CD4-positive, alpha-beta T cell treated with Interleukin-2 at 100 ng/mL for 4 hours (primary cell): ENCODE results near the gene MROH9.

Experiments
- DNase-seq: peaks from one replicate; pipeline ENCODE4 v3.0.0-alpha.2; 2020; ENCODE audit warnings: low spot score

MROH9 gene

DNA sequence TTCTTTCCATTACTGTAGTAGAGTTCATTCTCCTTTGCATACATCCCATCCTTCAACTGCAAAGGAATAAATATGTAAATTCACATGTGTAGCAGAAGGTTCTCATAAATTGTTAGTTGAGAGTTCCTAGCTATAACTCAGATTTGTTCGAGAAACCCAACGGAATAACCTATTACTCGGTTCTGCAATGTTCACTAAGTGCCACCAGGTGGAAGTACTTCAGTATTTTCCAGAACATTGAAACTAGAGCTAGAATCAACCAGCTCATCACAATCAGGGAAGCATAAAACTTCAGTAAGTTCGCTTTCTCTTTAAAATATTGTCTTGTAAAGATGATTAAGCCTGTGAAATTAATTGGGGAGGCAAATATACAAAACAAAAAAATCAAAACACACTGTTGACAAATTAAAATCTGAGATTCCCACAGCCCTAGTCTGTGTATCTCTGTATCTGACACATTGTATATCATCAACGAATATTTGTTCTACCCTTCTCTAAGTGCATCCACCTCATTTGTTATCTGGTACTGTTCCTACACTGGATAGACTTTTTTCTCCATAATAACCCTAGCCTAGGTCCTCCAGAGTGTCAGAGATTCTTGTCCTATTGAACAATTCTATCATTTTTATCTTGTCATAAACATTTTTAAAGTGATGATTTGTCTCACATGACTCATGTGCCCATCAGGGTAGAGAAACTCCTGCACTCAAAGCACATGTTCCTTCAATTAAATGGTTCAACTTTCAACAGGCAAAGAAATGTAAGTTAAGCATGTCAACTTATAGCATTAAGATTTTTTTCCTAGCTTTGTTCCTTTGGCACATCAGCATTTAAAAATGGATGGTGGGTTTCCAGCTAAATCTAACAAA lies 31.9 kb downstream of the MROH9 start:
- DNase-seq, result peak; percentile 3

- no peak for DNase-seq
Measured at GRCh38 chr1:170970256-170970655, 34.9 kb downstream of the MROH9 start.

DNA sequence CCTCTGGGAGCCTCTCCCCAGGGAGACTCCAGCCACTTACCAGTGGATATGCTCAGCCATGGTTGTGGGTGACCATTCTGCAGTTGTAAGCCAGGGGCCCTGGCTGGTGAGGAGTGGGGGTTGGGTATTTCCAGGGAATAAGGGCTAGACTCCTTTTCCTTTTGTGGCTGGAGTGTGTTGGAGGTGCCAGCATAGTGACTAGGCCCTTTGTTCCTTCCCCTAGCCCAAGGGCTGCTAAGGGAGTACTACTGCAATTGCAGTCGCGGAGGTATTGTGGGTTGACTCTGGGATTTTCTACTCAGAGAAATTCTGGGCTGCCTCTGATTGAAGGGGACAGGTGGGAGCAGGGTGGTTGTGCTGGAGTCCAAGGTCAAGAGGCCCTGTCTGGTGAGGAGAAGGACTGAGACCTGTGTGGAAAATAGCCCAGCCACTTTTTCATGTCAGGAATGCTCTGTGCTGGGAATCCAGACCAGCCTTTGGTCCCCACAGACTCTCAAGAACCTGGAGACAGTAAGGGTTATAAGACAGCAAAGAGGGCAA lies 43.1 kb downstream of the MROH9 start:
- DNase-seq, result no peak

GRCh38 chr1:170985406-170985805 lies 50.1 kb downstream of the MROH9 start:
- no peak for DNase-seq

DNA sequence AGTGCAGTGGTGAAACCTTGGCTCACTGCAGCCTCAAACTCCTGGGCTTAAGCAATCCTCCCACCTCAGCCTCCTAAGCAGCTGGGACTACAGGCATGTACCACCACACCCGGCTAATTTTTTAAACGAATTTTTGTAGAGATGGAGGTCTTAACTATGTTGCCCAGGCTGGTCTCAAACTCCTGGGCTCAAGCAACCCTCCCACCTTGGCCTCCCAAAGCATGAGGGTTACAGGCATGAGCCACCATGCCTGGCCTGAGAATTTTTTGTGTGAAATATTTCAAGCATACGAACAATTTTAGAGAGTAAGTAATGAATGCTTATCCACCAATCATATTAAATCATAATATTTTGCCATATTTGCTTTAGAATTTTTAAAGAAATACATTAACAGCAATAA lies 51.6 kb downstream of the MROH9 start:
- no peak for DNase-seq

DNA sequence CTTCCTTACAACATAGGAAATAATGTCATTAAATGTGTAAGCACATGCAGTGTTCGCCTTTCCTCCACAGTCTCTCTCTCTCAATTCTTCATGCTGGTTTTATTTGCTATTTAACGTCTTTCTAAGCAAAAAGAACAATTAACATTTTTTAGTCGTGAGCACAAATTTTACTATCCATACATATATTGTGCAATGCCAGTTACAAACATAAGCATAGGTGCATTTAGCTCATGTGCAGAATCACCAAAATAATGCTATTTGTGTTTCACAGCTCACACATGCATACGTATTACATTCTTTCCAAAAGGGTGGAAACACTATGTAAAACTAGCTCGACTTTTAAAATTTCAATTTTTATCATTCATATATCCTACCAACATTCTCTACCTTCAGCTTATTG lies 52.1 kb downstream of the MROH9 start:
- no peak for DNase-seq

GRCh38 chr1:170993151-170993550 lies 57.8 kb downstream of the MROH9 start:
- no peak for DNase-seq

GRCh38 chr1:170993717-170994116 lies 58.4 kb downstream of the MROH9 start:
- DNase-seq, result no peak

DNA sequence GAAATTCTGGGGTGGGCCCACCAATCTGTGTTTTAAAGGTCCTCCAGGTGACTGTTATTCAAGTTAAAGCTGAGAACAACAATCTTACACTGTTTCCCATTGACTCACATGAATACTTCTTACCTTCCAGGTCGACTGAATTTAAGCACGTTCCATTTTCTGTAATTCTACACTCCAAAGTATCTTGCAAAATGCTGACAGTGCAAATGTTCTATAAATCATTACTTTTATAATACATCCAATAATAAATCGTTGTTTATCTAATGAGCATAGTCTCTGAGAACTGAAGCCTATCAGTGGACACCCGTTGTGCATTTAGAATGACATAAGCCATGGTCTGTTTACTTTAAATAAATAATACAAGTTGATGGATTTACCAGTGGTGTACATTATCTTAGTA lies 79.5 kb downstream of the MROH9 start:
- no peak for DNase-seq

DNA sequence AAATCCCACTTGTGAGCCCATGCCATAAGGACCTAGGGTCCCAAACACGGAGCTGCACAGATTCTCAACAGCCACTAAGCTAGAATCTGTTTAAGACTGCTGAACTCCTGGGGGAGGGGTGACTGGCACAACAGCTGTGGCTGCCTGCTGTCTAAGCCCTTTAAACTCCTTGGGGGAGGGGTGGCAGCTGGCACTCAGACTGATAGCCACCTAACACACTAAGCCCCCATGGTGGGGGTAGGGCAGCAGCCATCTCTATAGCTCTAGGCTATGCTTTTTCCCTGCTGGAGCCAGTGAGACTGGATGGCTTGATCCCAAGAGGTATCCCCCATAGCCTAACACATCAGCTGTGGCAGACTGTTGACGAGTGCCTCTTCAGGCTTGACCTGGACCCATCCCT lies 82.1 kb downstream of the MROH9 start:
- DNase-seq, result no peak

DNA sequence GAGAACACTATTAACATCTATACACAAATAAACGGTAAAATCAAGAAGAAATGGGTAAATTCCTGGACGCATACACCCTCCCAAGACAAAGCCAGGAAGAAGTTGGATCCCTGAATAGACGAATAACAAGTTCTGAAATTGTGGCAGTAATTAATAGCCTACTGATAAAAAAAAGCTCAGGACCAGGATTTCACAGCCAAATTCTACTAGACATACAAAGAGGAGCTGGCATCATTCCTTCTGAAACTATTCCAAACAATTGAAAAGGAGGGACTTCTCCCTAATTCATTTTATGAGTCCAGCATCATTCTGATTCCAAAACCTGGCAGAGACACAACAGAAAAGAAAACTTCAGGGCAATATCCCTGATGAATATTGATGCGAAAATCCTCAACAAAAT lies 84.6 kb downstream of the MROH9 start:
- no peak for DNase-seq

- DNase-seq, result no peak
Measured at GRCh38 chr1:171032822-171033702, 97.7 kb downstream of the MROH9 start.

GRCh38 chr1:171037626-171038025 lies 102.3 kb downstream of the MROH9 start:
- DNase-seq, result no peak

DNA sequence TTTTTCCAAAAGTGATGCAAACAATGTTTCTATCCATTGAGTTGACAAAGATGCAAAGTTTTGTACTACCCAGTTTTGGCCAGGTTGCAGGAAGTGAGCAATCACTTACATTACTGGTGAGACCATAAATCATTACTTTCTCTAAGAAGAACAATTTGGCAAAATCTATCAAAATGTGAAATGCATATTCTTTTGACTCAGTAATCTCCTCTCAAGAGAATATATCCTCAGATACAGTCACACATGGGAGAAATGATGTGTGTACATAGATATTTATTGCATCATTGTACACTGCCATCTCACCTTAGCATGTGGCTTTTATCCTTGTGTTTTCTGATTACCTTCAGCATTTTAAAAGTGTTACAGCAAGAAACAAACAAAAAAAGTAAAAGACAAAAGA lies 103.0 kb downstream of the MROH9 start:
- DNase-seq, result no peak

DNA sequence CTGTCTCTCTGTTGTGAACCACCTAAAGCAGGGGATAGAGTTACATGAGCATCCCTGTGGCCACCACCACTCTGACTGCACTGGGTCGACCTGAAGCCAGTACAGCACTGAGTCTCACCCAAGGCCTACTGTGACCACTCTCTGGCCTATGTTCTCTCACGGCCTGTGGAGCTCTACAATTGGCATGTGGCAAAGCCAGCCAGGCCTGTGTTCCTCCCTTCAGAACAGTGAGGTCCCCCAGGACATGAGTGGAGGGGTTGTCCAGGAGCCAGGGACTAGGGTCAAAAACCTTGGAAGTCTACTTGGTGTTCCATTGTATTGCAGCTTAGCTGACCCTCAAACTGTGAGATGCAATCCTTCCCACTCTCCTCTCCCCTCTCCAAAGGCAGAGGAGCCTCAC lies 112.7 kb downstream of the MROH9 start:
- no peak for DNase-seq

GRCh38 chr1:171052977-171053376 lies 117.6 kb downstream of the MROH9 start:
- DNase-seq, result no peak

GRCh38 chr1:171055966-171056643 lies 120.8 kb downstream of the MROH9 start:
- DNase-seq, result no peak

- DNase-seq, result no peak
Measured at GRCh38 chr1:171061425-171062143, 126.2 kb downstream of the MROH9 start.

GRCh38 chr1:171062902-171063301 lies 127.6 kb downstream of the MROH9 start:
- DNase-seq, result no peak

GRCh38 chr1:171075041-171075440 lies 139.7 kb downstream of the MROH9 start:
- no peak for DNase-seq

DNA sequence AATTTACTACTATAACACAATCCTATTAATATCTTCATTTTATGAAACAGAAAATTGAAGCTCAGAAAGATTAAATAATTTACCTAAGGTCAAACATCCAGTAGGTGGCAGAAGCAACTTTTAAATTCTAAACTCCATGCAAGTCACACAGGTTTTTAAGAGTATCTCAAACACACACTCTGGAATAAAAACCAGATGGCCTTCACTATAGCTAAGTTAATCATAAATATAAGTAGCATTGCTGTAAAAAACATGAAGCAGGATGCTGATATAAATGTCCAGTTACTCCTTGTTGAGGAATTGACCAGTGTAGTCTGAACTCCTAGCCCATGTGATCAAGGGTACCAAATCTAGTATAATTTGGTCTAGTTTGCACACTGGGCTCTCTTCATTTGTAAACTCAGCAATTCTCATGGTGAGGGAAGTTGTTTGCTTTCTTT lies 146.0 kb downstream of the MROH9 start:
- no peak for DNase-seq
